Ishikawa (cell line): Measurements from ENCODE around the gene TSLP.

Experiments used
- CEBPB ChIP-seq: IDR thresholded peaks from 2 replicates; pipeline ENCODE4 v1.6.1; 2012
- CREB1 ChIP-seq: IDR thresholded peaks from 2 replicates; pipeline ENCODE4 v1.6.1; 2012; ENCODE audit warnings: low read depth
- EGR1 ChIP-seq: IDR thresholded peaks from 2 replicates; pipeline ENCODE4 v1.6.1; 2012
- EP300 ChIP-seq: IDR thresholded peaks from 2 replicates; pipeline ENCODE4 v1.6.1; 2012; ENCODE audit warnings: borderline replicate concordance
- FOXM1 ChIP-seq: IDR thresholded peaks from 2 replicates; pipeline ENCODE4 v1.6.1; 2012; ENCODE audit warnings: low read depth, borderline replicate concordance
- MAX ChIP-seq: IDR thresholded peaks from 2 replicates; pipeline ENCODE4 v1.6.1; 2012
- NFIC ChIP-seq: IDR thresholded peaks from 2 replicates; pipeline ENCODE4 v1.6.1; 2012
- RAD21 ChIP-seq: IDR thresholded peaks from 2 replicates; pipeline ENCODE4 v1.6.1; 2012; ENCODE audit warnings: low read depth
- REST ChIP-seq: IDR thresholded peaks from 2 replicates; pipeline ENCODE4 v1.6.1; 2012; ENCODE audit warnings: low read depth, mild to moderate bottlenecking
- TAF1 ChIP-seq: IDR thresholded peaks from 2 replicates; pipeline ENCODE4 v1.6.1; 2012; ENCODE audit warnings: low read depth, mild to moderate bottlenecking
- TCF12 ChIP-seq: IDR thresholded peaks from 2 replicates; pipeline ENCODE4 v1.6.1; 2012; ENCODE audit warnings: low read depth
- TEAD4 ChIP-seq: IDR thresholded peaks from 2 replicates; pipeline ENCODE4 v1.6.1; 2012
- USF1 ChIP-seq: IDR thresholded peaks from 2 replicates; pipeline ENCODE4 v1.6.1; 2012
- YY1 ChIP-seq: IDR thresholded peaks from 2 replicates; pipeline ENCODE4 v1.6.1; 2012; ENCODE audit warnings: low read depth
- ZBTB7A ChIP-seq: IDR thresholded peaks from 2 replicates; pipeline ENCODE4 v1.6.1; 2012; ENCODE audit warnings: low read depth

TSLP gene

GRCh38 chr5:111071413-111071812, at the start of gene TSLP:
TSLP (plus strand) TSS chr5:111071713; CDS start chr5:111071891, 178 bp downstream.
- TF ChIP-seq EP300 = no peak
- no peak for TF ChIP-seq TAF1
- no peak for TF ChIP-seq FOXM1
- TF ChIP-seq ZBTB7A = no peak
- TF ChIP-seq EGR1 = no peak
- no peak for TF ChIP-seq TEAD4
- no peak for TF ChIP-seq MAX
- TF ChIP-seq YY1 = no peak

- no peak for TF ChIP-seq CEBPB
- no peak for TF ChIP-seq USF1
- no peak for TF ChIP-seq TEAD4
- TF ChIP-seq RAD21 = no peak
- TF ChIP-seq MAX = no peak
- no peak for TF ChIP-seq CREB1
- no peak for TF ChIP-seq TAF1
- no peak for TF ChIP-seq EP300
- no peak for TF ChIP-seq TCF12
- no peak for TF ChIP-seq REST
- TF ChIP-seq NFIC = no peak
- no peak for TF ChIP-seq FOXM1
- TF ChIP-seq EGR1 = no peak
- no peak for TF ChIP-seq YY1
- no peak for TF ChIP-seq ZBTB7A
These were observed 49.2 kb upstream of the TSLP start for GRCh38 chr5:111022301-111022700.

- TF ChIP-seq CREB1 = no peak
These were observed 42.6 kb upstream of the TSLP start for GRCh38 chr5:111028865-111029264.

GRCh38 chr5:111043712-111044506, 27.6 kb upstream of the TSLP start:
- TF ChIP-seq MAX (no peak), NFIC (no peak), TAF1 (no peak), FOXM1 (no peak), TCF12 (no peak), CEBPB (no peak), EGR1 (no peak)

GRCh38 chr5:111058064-111058463, 13.4 kb upstream of the TSLP start:
- TF ChIP-seq FOXM1 = no peak
- no peak for TF ChIP-seq EP300
- no peak for TF ChIP-seq NFIC
- TF ChIP-seq TEAD4 = no peak
- TF ChIP-seq ZBTB7A = no peak
- no peak for TF ChIP-seq CREB1
- no peak for TF ChIP-seq EGR1
- no peak for TF ChIP-seq USF1
- TF ChIP-seq CEBPB = no peak
- TF ChIP-seq REST = no peak
- TF ChIP-seq TCF12 = no peak
- no peak for TF ChIP-seq TAF1
- TF ChIP-seq YY1 = no peak
- TF ChIP-seq RAD21 = no peak
- TF ChIP-seq MAX = no peak

GRCh38 chr5:111060169-111060568, 11.3 kb upstream of the TSLP start:
- no peak for TF ChIP-seq FOXM1
- TF ChIP-seq CREB1 = no peak
- TF ChIP-seq MAX = no peak
- no peak for TF ChIP-seq REST
- TF ChIP-seq EP300 = no peak
- no peak for TF ChIP-seq EGR1
- TF ChIP-seq TCF12 = no peak
- no peak for TF ChIP-seq RAD21
